Activated CD4-positive, alpha-beta T cell treated with anti-CD3 and anti-CD28 coated beads, Interleukin-10, Interleukin-2, amounts not matched to agents 100 ng/mL and 50 ng/mL, durations not matched to agents 16 hours and 8 hours (primary cell): ENCODE measurements around the gene FLT3LG.

Experiments
- DNase-seq: peaks from one replicate; pipeline ENCODE4 v3.0.0-alpha.2; 2020

The FLT3LG gene

GRCh38 chr19:49489601-49490167 lies 15.7 kb downstream of the FLT3LG start:
- DNase-seq: peak; percentile 73

GRCh38 chr19:49490287-49491029 lies 16.4 kb downstream of the FLT3LG start:
- DNase-seq: peak; percentile 47

GRCh38 chr19:49491030-49491803 lies 17.2 kb downstream of the FLT3LG start:
- peak; percentile 9 for DNase-seq

GRCh38 chr19:49491804-49492572 lies 18.0 kb downstream of the FLT3LG start:
- DNase-seq: peak; percentile 26

GRCh38 chr19:49492573-49493405 lies 18.8 kb downstream of the FLT3LG start:
- DNase-seq: peak; percentile 68

- no peak for DNase-seq
Measured at GRCh38 chr19:49496574-49497008, 22.6 kb downstream of the FLT3LG start.

- DNase-seq: peak; percentile 83
Measured at GRCh38 chr19:49497047-49497788, 23.2 kb downstream of the FLT3LG start.

- DNase-seq: peak; percentile 47
Measured at GRCh38 chr19:49497789-49498103, 23.7 kb downstream of the FLT3LG start.

GRCh38 chr19:49498475-49498874 lies 24.5 kb downstream of the FLT3LG start:
- peak; percentile 12 for DNase-seq

- peak; percentile 64 for DNase-seq
Measured at GRCh38 chr19:49499030-49499670, 25.1 kb downstream of the FLT3LG start.

GRCh38 chr19:49502866-49503581 lies 29.0 kb downstream of the FLT3LG start:
- peak; percentile 57 for DNase-seq

- no peak for DNase-seq
Measured at GRCh38 chr19:49503582-49503962, 29.6 kb downstream of the FLT3LG start.

- DNase-seq: peak; percentile 84
Measured at GRCh38 chr19:49506575-49507105, 32.6 kb downstream of the FLT3LG start.

- no peak for DNase-seq
Measured at GRCh38 chr19:49507803-49508494, 33.9 kb downstream of the FLT3LG start.

GRCh38 chr19:49512970-49513745 lies 39.1 kb downstream of the FLT3LG start:
- DNase-seq: peak; percentile 14

GRCh38 chr19:49513746-49514118 lies 39.7 kb downstream of the FLT3LG start:
- no peak for DNase-seq

- no peak for DNase-seq
Measured at GRCh38 chr19:49514151-49514550, 40.1 kb downstream of the FLT3LG start.

GRCh38 chr19:49515767-49516166 lies 41.8 kb downstream of the FLT3LG start:
- DNase-seq: no peak

GRCh38 chr19:49518033-49518432 lies 44.0 kb downstream of the FLT3LG start:
- DNase-seq: no peak
